Medulla oblongata (tissue), 1 donor: ENCODE data around the gene SPARC.

ENCODE experiments used
- DNase-seq: peaks from one replicate; pipeline ENCODE4 v3.0.0-alpha.2; 2015; ENCODE audit errors: extremely low spot score

SPARC gene

GRCh38 chr5:151624476-151624875, 62.2 kb downstream of the SPARC start:
- DNase-seq = peak; percentile 18

- no peak for DNase-seq
Measured at GRCh38 chr5:151622367-151623088, 64.2 kb downstream of the SPARC start.

- DNase-seq = no peak
Measured at GRCh38 chr5:151620461-151620840, 66.3 kb downstream of the SPARC start.

DNA sequence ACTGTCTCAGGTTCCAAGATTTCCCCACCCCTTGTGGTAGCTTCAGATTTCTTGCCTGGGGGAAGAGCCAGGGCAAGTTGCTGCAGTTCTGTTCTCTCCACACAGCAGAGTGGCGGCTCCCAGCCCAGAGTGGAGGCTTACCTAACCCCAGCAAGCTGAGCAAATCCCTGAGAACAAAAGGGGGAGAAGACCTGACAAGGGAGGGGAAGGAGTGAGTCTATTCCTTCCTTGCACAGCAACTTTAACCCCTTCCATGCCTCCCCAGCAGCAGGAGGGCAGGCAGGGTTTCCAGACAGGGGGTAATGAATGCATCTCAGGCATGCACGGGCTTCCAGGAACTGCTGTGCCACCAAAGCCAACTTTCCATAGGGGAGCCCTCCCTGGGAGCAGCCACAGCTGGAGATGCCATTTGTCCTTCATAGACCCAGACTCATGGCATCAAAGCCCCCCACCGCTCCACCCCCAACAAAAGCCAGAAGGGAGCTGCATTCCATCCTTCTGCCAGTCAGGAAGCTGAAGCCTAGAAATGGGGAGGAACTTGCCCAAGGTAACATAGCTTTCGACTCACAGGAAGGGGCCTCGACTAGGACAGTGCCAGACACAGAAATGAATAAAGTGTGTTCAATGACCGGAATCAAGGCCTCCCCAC, 66.8 kb downstream of the SPARC start:
- DNase-seq = no peak

GRCh38 chr5:151618907-151619306, 67.8 kb downstream of the SPARC start:
- no peak for DNase-seq

DNA sequence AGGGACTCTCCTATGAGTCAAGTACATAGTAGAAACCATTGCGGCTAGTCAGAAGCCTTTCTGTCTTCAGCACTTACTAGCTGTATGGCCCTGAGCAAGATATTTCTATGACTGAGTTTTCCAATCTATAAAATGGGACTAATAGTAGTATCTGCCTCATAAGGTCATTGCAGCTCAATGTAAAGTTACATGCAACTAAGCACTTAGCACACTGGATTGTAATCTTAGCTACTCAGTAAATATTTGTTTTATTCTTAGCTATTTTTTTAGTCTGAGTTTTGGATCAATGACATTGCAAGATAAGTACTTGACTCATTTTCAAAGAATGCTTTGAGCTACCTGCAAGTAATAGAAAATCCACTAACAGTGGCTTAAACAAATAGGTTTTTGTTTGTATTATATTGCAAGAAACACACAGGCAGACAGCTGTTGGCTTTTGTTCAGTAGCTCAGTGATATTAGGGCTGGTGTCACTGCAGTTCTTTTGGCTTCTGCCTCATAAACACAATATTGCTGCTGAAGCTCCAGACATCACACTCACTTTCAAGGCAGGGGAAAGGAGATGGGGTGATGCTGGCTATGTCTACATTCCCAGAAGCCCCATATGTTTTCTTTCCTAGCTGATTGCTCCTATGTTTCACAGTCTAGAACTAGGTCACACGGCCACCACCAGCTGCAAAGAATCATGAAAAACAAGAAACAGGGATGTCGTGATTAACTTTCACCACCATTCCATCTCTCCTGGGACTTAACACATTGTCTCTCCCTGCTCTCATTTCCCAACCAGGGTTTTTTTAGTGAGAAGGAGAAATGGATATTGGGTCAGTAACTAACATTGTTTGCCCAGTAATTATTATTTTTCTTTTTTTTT, 68.6 kb downstream of the SPARC start:
- no peak for DNase-seq

- DNase-seq = no peak
Measured at GRCh38 chr5:151617383-151617840, 69.3 kb downstream of the SPARC start.

- DNase-seq = no peak
Measured at GRCh38 chr5:151615431-151615830, 71.3 kb downstream of the SPARC start.

DNA sequence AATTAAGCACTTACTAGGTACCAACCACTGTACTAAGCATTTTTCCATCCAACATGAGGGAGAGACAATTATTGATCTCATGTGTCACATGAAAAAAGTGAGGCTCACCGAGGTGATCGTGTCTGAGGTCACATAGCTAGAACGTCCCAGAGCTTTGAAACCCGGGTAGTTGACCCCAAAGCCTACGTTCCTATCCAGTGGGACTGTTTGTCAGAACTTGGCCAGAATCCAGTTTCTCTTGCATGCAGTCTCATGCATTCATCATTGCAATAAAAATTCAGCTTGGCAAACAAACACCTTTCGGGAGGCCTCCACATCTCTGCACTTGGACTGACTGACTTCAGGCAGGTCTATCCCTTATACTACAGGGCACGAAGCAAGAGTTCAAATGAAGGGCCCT, 72.2 kb downstream of the SPARC start:
- DNase-seq = no peak

DNA sequence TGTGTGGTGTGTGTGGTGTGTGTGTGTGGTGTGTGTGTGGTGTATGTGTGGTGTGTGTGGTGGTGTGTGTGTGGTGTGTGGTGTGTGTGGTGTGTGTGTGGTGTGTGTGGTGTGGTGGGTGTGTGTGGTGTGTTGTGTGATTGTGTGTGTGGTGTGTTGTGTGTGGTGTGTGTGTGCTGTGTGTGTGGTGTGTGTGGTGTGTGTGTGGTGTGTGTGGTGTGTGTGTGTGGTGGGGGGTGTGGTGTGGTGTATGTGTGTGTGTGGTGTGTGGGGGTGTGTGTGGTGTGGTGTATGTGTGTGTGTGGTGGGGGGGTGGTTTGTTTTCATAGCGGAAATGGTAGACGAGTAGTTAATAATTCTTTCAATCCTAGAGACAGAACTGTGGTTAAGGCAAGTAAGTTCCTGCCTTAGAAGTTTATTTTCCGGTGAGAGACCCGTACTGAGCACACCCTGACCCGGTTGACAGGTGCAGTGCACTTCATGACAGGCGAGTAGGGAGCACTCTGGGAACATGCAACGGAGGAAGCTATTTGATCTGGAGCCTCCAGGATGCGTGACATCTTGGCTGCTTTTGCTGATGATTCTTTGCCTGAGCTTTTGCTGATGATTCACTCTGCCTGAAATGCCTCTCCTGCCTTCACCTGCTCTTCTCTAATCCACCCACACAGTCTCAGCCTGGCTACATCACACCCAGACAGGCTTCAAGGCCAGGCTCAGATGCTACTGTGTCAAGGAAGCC, 73.9 kb downstream of the SPARC start:
- no peak for DNase-seq

DNA sequence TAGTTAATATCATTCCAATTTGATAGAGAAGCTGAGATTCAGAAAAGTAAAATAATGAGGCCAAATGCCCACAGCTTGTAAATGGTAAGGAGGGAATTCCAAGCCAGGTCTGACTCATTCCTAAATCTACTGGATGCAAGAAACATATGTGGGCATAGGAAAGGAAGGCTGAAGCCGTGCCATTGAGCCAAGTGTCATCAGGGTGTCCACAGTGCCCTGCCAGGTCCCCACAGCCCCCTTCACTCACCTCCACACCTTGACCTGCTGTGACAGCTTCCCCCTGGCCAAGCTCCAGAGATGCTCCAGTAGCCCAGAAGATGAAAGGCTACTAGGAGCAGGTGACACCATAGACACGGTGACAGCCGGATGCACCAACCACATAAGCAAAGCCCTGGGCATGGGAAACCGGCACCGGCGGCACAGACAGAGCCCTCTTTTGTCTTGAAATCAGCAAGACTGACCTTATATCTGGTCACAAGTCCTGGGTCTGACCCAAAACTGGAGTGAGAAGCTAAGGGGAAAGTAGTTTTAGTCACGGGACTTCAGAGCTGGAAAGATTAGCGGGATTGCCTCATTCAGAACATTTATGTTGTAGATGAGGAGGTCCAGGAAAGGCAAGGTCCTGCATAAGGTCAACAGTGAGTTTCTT, 75.5 kb downstream of the SPARC start:
- no peak for DNase-seq
